Measurements from ENCODE around the gene SLC35A5.

DNA sequence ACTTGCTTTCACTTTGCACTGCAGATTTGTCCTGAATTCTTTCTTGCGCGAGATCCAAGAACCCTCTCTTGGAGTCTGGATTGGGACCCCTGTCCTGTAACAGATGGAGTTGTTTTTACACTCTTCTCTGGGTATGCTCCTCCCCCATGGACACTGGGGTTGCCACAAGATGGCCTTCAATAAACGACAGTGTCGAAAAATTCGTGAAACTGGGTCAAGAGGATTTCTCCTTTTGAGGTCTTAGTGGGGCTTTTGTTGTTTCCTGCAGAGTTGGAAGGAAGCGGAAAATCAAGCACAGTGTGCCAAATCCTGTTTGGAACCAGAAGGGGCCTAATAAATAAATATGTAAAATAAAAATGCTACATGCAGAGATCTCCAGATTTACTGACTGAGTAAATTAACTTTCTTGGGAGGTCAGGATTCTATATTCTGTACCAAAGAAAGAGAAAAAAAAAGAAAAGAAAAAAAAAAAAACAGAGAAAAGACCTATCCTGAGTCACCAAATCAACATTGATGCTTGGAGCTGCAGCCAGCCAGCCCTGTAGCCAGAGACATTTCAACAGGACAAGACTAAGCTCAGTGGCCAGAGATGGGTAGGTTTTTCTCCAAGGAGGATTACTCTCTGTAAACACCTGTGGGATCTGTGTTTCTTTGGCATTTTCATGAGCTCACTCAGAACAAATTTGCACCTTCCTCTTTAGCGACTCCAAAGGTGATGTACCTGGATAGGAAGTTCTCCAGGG, 54.3 kb downstream of the SLC35A5 start:
- TF ChIP-seq, protein P1, sequence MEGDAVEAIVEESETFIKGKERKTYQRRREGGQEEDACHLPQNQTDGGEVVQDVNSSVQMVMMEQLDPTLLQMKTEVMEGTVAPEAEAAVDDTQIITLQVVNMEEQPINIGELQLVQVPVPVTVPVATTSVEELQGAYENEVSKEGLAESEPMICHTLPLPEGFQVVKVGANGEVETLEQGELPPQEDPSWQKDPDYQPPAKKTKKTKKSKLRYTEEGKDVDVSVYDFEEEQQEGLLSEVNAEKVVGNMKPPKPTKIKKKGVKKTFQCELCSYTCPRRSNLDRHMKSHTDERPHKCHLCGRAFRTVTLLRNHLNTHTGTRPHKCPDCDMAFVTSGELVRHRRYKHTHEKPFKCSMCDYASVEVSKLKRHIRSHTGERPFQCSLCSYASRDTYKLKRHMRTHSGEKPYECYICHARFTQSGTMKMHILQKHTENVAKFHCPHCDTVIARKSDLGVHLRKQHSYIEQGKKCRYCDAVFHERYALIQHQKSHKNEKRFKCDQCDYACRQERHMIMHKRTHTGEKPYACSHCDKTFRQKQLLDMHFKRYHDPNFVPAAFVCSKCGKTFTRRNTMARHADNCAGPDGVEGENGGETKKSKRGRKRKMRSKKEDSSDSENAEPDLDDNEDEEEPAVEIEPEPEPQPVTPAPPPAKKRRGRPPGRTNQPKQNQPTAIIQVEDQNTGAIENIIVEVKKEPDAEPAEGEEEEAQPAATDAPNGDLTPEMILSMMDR (conservative IDR thresholded peaks at IDR 0.05; ENCODE audit: low read depth, low read length) = no peak
- no peak for TF ChIP-seq POLR2A (IDR thresholded peaks at IDR 0.05; ENCODE audit: low read depth, low read length)
- no peak for TF ChIP-seq FOS (IDR thresholded peaks at IDR 0.05; ENCODE audit: low read depth, low read length)
- TF ChIP-seq, protein P2, sequence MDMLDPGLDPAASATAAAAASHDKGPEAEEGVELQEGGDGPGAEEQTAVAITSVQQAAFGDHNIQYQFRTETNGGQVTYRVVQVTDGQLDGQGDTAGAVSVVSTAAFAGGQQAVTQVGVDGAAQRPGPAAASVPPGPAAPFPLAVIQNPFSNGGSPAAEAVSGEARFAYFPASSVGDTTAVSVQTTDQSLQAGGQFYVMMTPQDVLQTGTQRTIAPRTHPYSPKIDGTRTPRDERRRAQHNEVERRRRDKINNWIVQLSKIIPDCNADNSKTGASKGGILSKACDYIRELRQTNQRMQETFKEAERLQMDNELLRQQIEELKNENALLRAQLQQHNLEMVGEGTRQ (IDR thresholded peaks at IDR 0.05; ENCODE audit: low read depth, low read length) = no peak
- TF ChIP-seq CEBPB (IDR thresholded peaks at IDR 0.05; ENCODE audit: low read depth, low read length) = no peak
- TF ChIP-seq BHLHE40 (IDR thresholded peaks at IDR 0.05; ENCODE audit: low read depth, low read length) = no peak
- no peak for TF ChIP-seq MXI1 (IDR thresholded peaks at IDR 0.05; ENCODE audit: borderline replicate concordance, low read depth, low read length)
- TF ChIP-seq RAD21 (IDR thresholded peaks at IDR 0.05; ENCODE audit: low read length) = no peak
- no peak for TF ChIP-seq RFX5 (IDR thresholded peaks at IDR 0.05; ENCODE audit: low read depth, low read length)
- TF ChIP-seq, protein P3, sequence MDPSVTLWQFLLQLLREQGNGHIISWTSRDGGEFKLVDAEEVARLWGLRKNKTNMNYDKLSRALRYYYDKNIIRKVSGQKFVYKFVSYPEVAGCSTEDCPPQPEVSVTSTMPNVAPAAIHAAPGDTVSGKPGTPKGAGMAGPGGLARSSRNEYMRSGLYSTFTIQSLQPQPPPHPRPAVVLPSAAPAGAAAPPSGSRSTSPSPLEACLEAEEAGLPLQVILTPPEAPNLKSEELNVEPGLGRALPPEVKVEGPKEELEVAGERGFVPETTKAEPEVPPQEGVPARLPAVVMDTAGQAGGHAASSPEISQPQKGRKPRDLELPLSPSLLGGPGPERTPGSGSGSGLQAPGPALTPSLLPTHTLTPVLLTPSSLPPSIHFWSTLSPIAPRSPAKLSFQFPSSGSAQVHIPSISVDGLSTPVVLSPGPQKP (IDR thresholded peaks at IDR 0.05; ENCODE audit: borderline replicate concordance, low read depth, low read length) = no peak
- TF ChIP-seq RCOR1 (IDR thresholded peaks at IDR 0.05; ENCODE audit: insufficient replicate concordance, low read length) = no peak
- no peak for TF ChIP-seq SMC3 (IDR thresholded peaks at IDR 0.05; ENCODE audit: low read depth, low read length)
- no peak for TF ChIP-seq CHD1 (IDR thresholded peaks at IDR 0.05; ENCODE audit: low read depth, low read length)
- TF ChIP-seq NFE2L2 (IDR thresholded peaks at IDR 0.05; ENCODE audit: low read depth, low read length) = no peak

Measured in IMR-90 (cell line).